Stimulated activated CD8-positive, alpha-beta memory T cell treated with anti-CD3 and anti-CD28 coated beads, Interleukin-4, amount 100 ng/mL, for 48 hours (primary cell): ENCODE results near the gene HARS1.
"Not testable (repeated sequence)": the region's sequence is repeated elsewhere in the genome, so short reads cannot be mapped to it uniquely, and the experiment has no call there.

Source experiments
- DNase-seq: peaks from one replicate; pipeline ENCODE4 v3.0.0-alpha.2; 2020

HARS1 gene

GRCh38 chr5:140632366-140633020, 58.7 kb downstream of the HARS1 start:
- DNase-seq, result peak; percentile 61

- no peak for DNase-seq
Measured at GRCh38 chr5:140631831-140632365, 59.3 kb downstream of the HARS1 start.

- no peak for DNase-seq
Measured at GRCh38 chr5:140631036-140631417, 60.1 kb downstream of the HARS1 start.

- DNase-seq, result no peak
Measured at GRCh38 chr5:140630292-140631035, 60.7 kb downstream of the HARS1 start.

DNA sequence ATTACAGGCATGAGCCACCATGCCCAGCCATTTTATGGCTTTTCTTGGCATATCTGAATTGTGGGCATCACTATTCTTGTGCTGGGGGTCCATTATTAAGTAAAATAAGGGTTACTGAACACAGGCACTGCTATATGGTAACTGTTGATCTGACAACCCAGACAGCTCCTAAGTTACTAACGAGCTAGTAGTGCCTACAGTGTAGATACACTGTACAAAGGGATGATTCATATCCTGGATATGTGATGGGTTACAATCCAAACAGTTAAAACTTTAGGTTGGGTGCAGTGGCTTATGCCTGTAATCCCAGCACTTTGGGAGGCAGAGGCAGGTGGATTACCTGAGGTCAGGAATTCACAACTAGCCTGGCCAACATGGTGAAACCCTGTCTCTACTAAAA, 62.5 kb downstream of the HARS1 start:
- no peak for DNase-seq

DNA sequence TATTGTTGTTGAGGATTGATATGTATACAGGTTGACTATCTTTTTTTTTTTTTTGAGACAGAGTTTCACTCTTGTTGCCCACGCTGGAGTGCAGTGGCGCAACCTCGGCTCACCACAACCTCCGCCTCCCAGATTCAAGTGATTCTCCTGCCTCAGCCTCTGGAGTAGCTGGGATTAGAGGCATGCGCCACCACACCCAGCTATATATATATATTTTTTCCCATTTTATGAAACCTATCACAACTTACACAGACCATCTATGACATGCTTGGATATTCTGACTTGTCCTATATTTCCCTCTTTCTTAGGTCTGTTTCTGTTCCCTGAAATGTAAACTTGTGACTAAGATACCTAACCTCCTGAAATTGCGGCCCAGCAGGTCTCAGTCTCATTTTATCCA, 63.2 kb downstream of the HARS1 start:
- DNase-seq, result no peak

DNA sequence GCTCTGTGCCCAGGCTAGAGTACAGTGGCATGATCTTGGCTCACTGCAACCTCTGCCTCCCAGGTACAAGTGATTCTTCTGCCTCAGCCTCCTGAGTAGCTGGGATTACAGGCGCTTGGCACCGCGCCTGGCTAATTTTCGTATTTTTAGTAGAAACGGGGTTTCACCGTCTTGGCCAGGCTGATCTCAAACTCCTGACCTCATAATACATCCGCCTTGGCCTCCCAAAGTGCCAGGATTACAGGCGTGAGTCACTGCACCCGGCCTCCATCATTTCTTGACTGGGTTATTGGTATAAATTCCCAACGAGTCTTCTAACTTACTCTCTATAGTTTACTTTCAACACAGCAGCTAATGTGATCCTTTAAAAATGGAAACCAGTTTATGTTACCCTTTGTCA, 66.3 kb downstream of the HARS1 start:
- DNase-seq, result not testable (repeated sequence)
